ENCODE results near the gene EXOSC1. TPM values are rescaled to one million over a fixed set of nuclear protein-coding genes. Genes with fewer than 3 reads are reported as not detected.

Gene EXOSC1
- total and polyA plus RNA-seq, 2 of the 13 experiments (the other 11 are each of a cell fraction or from before 2014, with no cell fraction given) = 36.3 to 39.9 TPM

DNA sequence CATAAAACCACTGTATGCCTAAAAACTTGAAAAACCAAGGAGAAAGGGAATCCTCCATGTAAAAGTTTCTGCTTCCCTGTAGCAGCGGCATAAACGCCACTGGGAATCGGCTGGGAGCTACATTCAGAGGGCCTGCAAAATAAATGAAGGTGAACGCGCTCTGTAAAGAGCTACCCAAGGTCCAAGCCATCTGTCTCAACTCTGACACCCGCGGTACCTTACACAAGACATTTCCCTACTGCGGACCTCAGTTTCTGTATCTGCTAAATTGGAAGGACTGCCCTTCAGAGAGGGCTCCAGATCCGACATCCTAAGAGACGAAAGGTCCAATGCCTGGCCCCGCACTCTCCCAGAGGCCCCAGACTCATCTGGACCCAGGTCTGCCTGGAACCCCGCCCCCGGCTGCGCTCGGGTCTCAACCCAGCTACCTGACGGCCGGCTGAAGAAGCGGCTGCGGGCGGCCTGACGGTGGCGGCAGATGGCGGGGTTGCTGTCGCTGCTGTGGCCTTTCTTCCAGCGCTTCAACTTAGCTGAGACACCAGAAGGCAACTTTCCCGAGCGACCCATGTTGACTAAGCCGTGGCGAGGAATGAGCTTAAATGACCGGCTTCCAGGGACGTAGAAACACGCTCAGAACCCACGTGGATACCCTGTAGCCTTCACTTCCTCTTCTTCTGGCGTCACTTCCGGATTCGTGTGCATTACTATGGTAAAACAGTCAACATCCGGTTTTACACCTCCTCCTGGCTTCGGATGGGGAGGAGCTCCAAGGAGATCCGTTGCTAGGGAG is 44.9 kb downstream of the EXOSC1 start, which contains the start of gene RRP12 (continued):
- TF ChIP-seq SATB2 (CRISPR knock-in tag; IDR thresholded peaks at IDR 0.05) (no peak), GATAD2A (CRISPR knock-in tag; IDR thresholded peaks at IDR 0.05) (peak; percentile 53; the same call in 1 of the 2 replicates), HOXA3 (CRISPR knock-in tag; IDR thresholded peaks at IDR 0.05) (peak; percentile 89), RFX5 (IDR thresholded peaks at IDR 0.05; ENCODE audit: low read depth, low read length) (peak; percentile 73; the same call in 1 of the 2 replicates), ZNF484 (CRISPR knock-in tag; IDR thresholded peaks at IDR 0.05; ENCODE audit: borderline replicate concordance, low read depth) (0 out of 2 replicates have a peak, but pooled peaks have one; percentile 53), HMGA1 (CRISPR knock-in tag; conservative IDR thresholded peaks at IDR 0.05) (no peak), KLF11 (CRISPR knock-in tag; IDR thresholded peaks at IDR 0.05) (0 out of 2 replicates have a peak, but pooled peaks have one; percentile 67), ZNF672 (CRISPR knock-in tag; IDR thresholded peaks at IDR 0.05) (no peak), ELF3 (CRISPR knock-in tag; IDR thresholded peaks at IDR 0.05) (peak; percentile 64), NFE2L2 (IDR thresholded peaks at IDR 0.05; ENCODE audit: low read length) (no peak), HMG20A (CRISPR knock-in tag; IDR thresholded peaks at IDR 0.05; ENCODE audit: borderline replicate concordance) (no peak), GABPB1 (CRISPR knock-in tag; IDR thresholded peaks at IDR 0.05) (peak; percentile 94), ZHX2 (IDR thresholded peaks at IDR 0.05; ENCODE audit: low read depth) (peak; percentile 81), ZHX2 (CRISPR knock-in tag; IDR thresholded peaks at IDR 0.05; ENCODE audit: borderline replicate concordance) (no peak)
- TF ChIP-seq, protein P1, sequence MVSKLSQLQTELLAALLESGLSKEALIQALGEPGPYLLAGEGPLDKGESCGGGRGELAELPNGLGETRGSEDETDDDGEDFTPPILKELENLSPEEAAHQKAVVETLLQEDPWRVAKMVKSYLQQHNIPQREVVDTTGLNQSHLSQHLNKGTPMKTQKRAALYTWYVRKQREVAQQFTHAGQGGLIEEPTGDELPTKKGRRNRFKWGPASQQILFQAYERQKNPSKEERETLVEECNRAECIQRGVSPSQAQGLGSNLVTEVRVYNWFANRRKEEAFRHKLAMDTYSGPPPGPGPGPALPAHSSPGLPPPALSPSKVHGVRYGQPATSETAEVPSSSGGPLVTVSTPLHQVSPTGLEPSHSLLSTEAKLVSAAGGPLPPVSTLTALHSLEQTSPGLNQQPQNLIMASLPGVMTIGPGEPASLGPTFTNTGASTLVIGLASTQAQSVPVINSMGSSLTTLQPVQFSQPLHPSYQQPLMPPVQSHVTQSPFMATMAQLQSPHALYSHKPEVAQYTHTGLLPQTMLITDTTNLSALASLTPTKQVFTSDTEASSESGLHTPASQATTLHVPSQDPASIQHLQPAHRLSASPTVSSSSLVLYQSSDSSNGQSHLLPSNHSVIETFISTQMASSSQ (IDR thresholded peaks at IDR 0.05; ENCODE audit: low read depth) = no peak
- TF ChIP-seq, protein P1 (CRISPR knock-in tag; IDR thresholded peaks at IDR 0.05; ENCODE audit: borderline replicate concordance) = peak; percentile 13; the same call in 1 of the 2 replicates
- TF ChIP-seq, protein P2, sequence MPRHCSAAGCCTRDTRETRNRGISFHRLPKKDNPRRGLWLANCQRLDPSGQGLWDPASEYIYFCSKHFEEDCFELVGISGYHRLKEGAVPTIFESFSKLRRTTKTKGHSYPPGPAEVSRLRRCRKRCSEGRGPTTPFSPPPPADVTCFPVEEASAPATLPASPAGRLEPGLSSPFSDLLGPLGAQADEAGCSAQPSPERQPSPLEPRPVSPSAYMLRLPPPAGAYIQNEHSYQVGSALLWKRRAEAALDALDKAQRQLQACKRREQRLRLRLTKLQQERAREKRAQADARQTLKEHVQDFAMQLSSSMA (CRISPR knock-in tag; IDR thresholded peaks at IDR 0.05) = no peak

Measured in HepG2 (cell line).